HCT116 (cell line): Measurements from ENCODE around the gene ING1.

Source experiments
- CEBPB ChIP-seq: IDR thresholded peaks from 2 replicates; pipeline ENCODE4 v1.6.1; 2012; ENCODE audit warnings: low read depth
- CTCF ChIP-seq, 3 experiments: fragments of 200-600 bp in 1 of 3; sonication (generic) in 1 of 3; IDR thresholded peaks in 2 of 3; conservative IDR thresholded peaks in 1 of 3; 2 replicates each; pipeline ENCODE4 v1.5.1; 2012 to 2017; ENCODE audit warnings: low read depth in 2 of 3, low read length in 2 of 3, antibody characterized with exemption in 1 of 3, borderline replicate concordance in 1 of 3, control low read depth in 1 of 3, mild to moderate bottlenecking in 1 of 3, mixed read lengths in 1 of 3, mixed run types in 1 of 3, moderate library complexity in 1 of 3; ENCODE audit not compliant: insufficient read depth in 1 of 3
- ELF1 ChIP-seq: IDR thresholded peaks from 2 replicates; pipeline ENCODE4 v1.6.1; 2012; ENCODE audit warnings: low read depth, borderline replicate concordance
- EZH2 ChIP-seq: fragments of 200-600 bp; sonication (generic); IDR thresholded peaks from 2 replicates; pipeline ENCODE4 v1.6.1; 2017; ENCODE audit warnings: antibody characterized with exemption, mixed run types
- EZH2phosphoT487 ChIP-seq: fragments of 200-600 bp; IDR thresholded peaks from 2 replicates; pipeline ENCODE4 v1.6.1; 2018; ENCODE audit warnings: antibody characterized with exemption, borderline replicate concordance
- FOSL1 ChIP-seq: IDR thresholded peaks from 2 replicates; pipeline ENCODE4 v1.6.1; 2012; ENCODE audit warnings: low read depth
- POLR2A ChIP-seq: IDR thresholded peaks from 2 replicates; pipeline ENCODE4 v1.7.0; 2011; ENCODE audit warnings: borderline replicate concordance; ENCODE audit not compliant: insufficient read depth, insufficient read length; ENCODE audit errors: extremely low read depth
- POLR2AphosphoS5 ChIP-seq: IDR thresholded peaks from 2 replicates; pipeline ENCODE4 v1.6.1; 2011; ENCODE audit warnings: mild to moderate bottlenecking, low read depth, low read length, moderate library complexity
- RAD21 ChIP-seq: IDR thresholded peaks from 2 replicates; pipeline ENCODE4 v1.6.1; 2012; ENCODE audit warnings: low read depth, mild to moderate bottlenecking
- SIN3A ChIP-seq: IDR thresholded peaks from 2 replicates; pipeline ENCODE4 v1.6.1; 2012; ENCODE audit warnings: low read depth
- ZBTB33 ChIP-seq: IDR thresholded peaks from 2 replicates; pipeline ENCODE4 v1.6.1; 2011; ENCODE audit warnings: mild to moderate bottlenecking, low read length, moderate library complexity; ENCODE audit not compliant: insufficient replicate concordance; ENCODE audit errors: extremely low read depth
- TF ChIP-seq, protein P1 (sequence below): IDR thresholded peaks from 2 replicates; pipeline ENCODE4 v1.6.1; 2012
- TF ChIP-seq, protein P2 (sequence below): IDR thresholded peaks from 2 replicates; pipeline ENCODE4 v1.6.1; 2012
- TF ChIP-seq, protein P3 (sequence below): IDR thresholded peaks from 2 replicates; pipeline ENCODE4 v1.6.1; 2012; ENCODE audit warnings: low read depth

GRCh38 chr13:110664673-110665072, 48.8 kb upstream of the ING1 start:
- TF ChIP-seq CTCF (IDR thresholded peaks at IDR 0.05 in 2 of 3, conservative IDR thresholded peaks at IDR 0.05 in 1 of 3; ENCODE audit: borderline replicate concordance in 1 of 3, insufficient read depth in 1 of 3, low read depth in 2 of 3, low read length in 2 of 3) (no peak), POLR2A (no peak), SIN3A (no peak), CEBPB (no peak), EZH2phosphoT487 (no peak), POLR2AphosphoS5 (no peak), FOSL1 (no peak), ELF1 (no peak), RAD21 (no peak), EZH2 (no peak), ZBTB33 (no peak)
- TF ChIP-seq, protein P1, sequence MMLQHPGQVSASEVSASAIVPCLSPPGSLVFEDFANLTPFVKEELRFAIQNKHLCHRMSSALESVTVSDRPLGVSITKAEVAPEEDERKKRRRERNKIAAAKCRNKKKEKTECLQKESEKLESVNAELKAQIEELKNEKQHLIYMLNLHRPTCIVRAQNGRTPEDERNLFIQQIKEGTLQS: no peak
- TF ChIP-seq, protein P2, sequence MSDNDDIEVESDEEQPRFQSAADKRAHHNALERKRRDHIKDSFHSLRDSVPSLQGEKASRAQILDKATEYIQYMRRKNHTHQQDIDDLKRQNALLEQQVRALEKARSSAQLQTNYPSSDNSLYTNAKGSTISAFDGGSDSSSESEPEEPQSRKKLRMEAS: no peak
- TF ChIP-seq, protein P3, sequence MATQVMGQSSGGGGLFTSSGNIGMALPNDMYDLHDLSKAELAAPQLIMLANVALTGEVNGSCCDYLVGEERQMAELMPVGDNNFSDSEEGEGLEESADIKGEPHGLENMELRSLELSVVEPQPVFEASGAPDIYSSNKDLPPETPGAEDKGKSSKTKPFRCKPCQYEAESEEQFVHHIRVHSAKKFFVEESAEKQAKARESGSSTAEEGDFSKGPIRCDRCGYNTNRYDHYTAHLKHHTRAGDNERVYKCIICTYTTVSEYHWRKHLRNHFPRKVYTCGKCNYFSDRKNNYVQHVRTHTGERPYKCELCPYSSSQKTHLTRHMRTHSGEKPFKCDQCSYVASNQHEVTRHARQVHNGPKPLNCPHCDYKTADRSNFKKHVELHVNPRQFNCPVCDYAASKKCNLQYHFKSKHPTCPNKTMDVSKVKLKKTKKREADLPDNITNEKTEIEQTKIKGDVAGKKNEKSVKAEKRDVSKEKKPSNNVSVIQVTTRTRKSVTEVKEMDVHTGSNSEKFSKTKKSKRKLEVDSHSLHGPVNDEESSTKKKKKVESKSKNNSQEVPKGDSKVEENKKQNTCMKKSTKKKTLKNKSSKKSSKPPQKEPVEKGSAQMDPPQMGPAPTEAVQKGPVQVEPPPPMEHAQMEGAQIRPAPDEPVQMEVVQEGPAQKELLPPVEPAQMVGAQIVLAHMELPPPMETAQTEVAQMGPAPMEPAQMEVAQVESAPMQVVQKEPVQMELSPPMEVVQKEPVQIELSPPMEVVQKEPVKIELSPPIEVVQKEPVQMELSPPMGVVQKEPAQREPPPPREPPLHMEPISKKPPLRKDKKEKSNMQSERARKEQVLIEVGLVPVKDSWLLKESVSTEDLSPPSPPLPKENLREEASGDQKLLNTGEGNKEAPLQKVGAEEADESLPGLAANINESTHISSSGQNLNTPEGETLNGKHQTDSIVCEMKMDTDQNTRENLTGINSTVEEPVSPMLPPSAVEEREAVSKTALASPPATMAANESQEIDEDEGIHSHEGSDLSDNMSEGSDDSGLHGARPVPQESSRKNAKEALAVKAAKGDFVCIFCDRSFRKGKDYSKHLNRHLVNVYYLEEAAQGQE: no peak
